ENCODE measurements around the gene RELA. TPM values are rescaled to one million over a fixed set of nuclear protein-coding genes. Genes with fewer than 3 reads are reported as not detected.

RELA gene
- total RNA-seq, 1 donor = 39.5 TPM

- peak overlapping the region; percentile 37 for H3K4me3 ChIP-seq (ENCODE audit: low read depth, low read length)
- DNase-seq (ENCODE audit: low read depth) = peak; percentile 95
- no peak for TF ChIP-seq CTCF (IDR thresholded peaks at IDR 0.05; ENCODE audit: insufficient read depth, low read length)
Measured at GRCh38 chr11:65606876-65607613, 55.7 kb downstream of the RELA start.

- TF ChIP-seq CTCF (IDR thresholded peaks at IDR 0.05; ENCODE audit: insufficient read depth, low read length) = no peak
- H3K4me3 ChIP-seq (ENCODE audit: low read depth, low read length) = no peak overlapping the region
- DNase-seq (ENCODE audit: low read depth) = no peak
Measured at GRCh38 chr11:65604258-65604657, 58.5 kb downstream of the RELA start.

Small RNAs within 50 kb of the gene (small RNA-seq; reads per million reads assigned to genes)
- 0.25 reads per million for gene MIR4489
- not detected for gene MIR4690
- gene RN7SL309P = not detected

Other genes with a start within 250 kb of the RELA start
- gene NEAT1, start 240.1 kb downstream of the RELA start, total RNA-seq (ENCODE audit: low replicate concordance) = 527 and 883 TPM in 2 replicates
- 10,787 and 27,374 TPM in 2 replicates for gene MALAT1, start 163.9 kb downstream of the RELA start, total RNA-seq (ENCODE audit: low replicate concordance)
- gene SCYL1, start 137.8 kb downstream of the RELA start, total RNA-seq (ENCODE audit: low replicate concordance) = 32.1 and 76.8 TPM in 2 replicates
- gene LTBP3, start 104.6 kb downstream of the RELA start, total RNA-seq (ENCODE audit: low replicate concordance) = 47.3 and 147 TPM in 2 replicates
- gene ZNRD2, start 92.4 kb downstream of the RELA start, total RNA-seq (ENCODE audit: low replicate concordance) = 27.2 and 48.0 TPM in 2 replicates
- 5.6 and 21.6 TPM in 2 replicates for gene FAM89B, start 90.4 kb downstream of the RELA start, total RNA-seq (ENCODE audit: low replicate concordance)
- gene EHBP1L1, start 86.9 kb downstream of the RELA start, total RNA-seq (ENCODE audit: low replicate concordance) = 52.2 and 58.5 TPM in 2 replicates
- gene KCNK7, start 67.1 kb downstream of the RELA start, total RNA-seq (ENCODE audit: low replicate concordance) = 0.09 and 0.65 TPM in 2 replicates
- gene MAP3K11, start 48.7 kb downstream of the RELA start, total RNA-seq (ENCODE audit: low replicate concordance) = 22.4 and 30.4 TPM in 2 replicates
- gene PCNX3, start 47.1 kb downstream of the RELA start, total RNA-seq (ENCODE audit: low replicate concordance) = 21.8 and 31.5 TPM in 2 replicates
- 7.5 and 21.7 TPM in 2 replicates for gene SIPA1, start 24.8 kb downstream of the RELA start, total RNA-seq (ENCODE audit: low replicate concordance)
- gene KAT5, start 49.3 kb upstream of the RELA start, total RNA-seq (ENCODE audit: low replicate concordance) = 35.9 and 59.1 TPM in 2 replicates
- 44.6 and 49.6 TPM in 2 replicates for gene RNASEH2C, start 57.9 kb upstream of the RELA start, total RNA-seq (ENCODE audit: low replicate concordance)
- gene AP5B1, start 118.1 kb upstream of the RELA start, total RNA-seq (ENCODE audit: low replicate concordance) = 11.5 and 14.4 TPM in 2 replicates
- gene OVOL1, start 124.1 kb upstream of the RELA start, total RNA-seq (ENCODE audit: low replicate concordance) = not detected in 2 replicates
- 1.6 and 3.3 TPM in 2 replicates for gene SNX32, start 171.0 kb upstream of the RELA start, total RNA-seq (ENCODE audit: low replicate concordance)
- 673 and 713 TPM in 2 replicates for gene CFL1, start 195.3 kb upstream of the RELA start, total RNA-seq (ENCODE audit: low replicate concordance)
- gene MUS81, start 197.5 kb upstream of the RELA start, total RNA-seq (ENCODE audit: low replicate concordance) = 26.3 and 31.8 TPM in 2 replicates
- 57.3 and 105 TPM in 2 replicates for gene EFEMP2, start 209.9 kb upstream of the RELA start, total RNA-seq (ENCODE audit: low replicate concordance)
- gene CTSW, start 216.9 kb upstream of the RELA start, total RNA-seq (ENCODE audit: low replicate concordance) = not detected in 2 replicates
- 71.7 and 157 TPM in 2 replicates for gene FIBP, start 225.6 kb upstream of the RELA start, total RNA-seq (ENCODE audit: low replicate concordance)
- gene CCDC85B, start 227.8 kb upstream of the RELA start, total RNA-seq (ENCODE audit: low replicate concordance) = 75.0 and 288 TPM in 2 replicates
- gene FOSL1, start 237.5 kb upstream of the RELA start, total RNA-seq (ENCODE audit: low replicate concordance) = 11.4 and 73.9 TPM in 2 replicates